Lung (tissue), 12 donors: ENCODE measurements around the gene DDIT4L. TPM values are rescaled to one million over a fixed set of nuclear protein-coding genes. Genes with fewer than 3 reads are reported as not detected.

Source experiments
- ATAC-seq: fragments of 200-7000 bp; cut with Tn5 transposase; one replicate; pipeline ENCODE4 v1.9.1; 2020; ENCODE audit warnings: moderate number of reproducible peaks; ENCODE audit not compliant: insufficient read depth, low FRiP score
- DNase-seq, 3 donors: peaks; one replicate each; pipeline ENCODE4 v3.0.0-alpha.2; 2013 to 2017
- H3K27ac ChIP-seq, 2 donors: one replicate each; pipeline ENCODE4 v1.5.1; 2013; ENCODE audit warnings: mild to moderate bottlenecking in 2 of 2, moderate library complexity in 2 of 2, control low read depth in 1 of 2, inconsistent platforms in 1 of 2, low read depth in 1 of 2, low read length in 1 of 2
- H3K27me3 ChIP-seq, 3 donors: one replicate each; pipeline ENCODE4 v1.5.1; 2013; ENCODE audit warnings: low read length in 2 of 3; ENCODE audit not compliant: control insufficient read depth in 3 of 3, insufficient read depth in 3 of 3
- H3K36me3 ChIP-seq, 4 donors: one replicate each; pipeline ENCODE4 v1.5.1; 2013; ENCODE audit warnings: low read length in 4 of 4, mild to moderate bottlenecking in 1 of 4, moderate library complexity in 1 of 4; ENCODE audit not compliant: control insufficient read depth in 4 of 4, insufficient read depth in 4 of 4
- H3K4me1 ChIP-seq, 5 donors: one replicate each; pipeline ENCODE4 v1.5.1; 2013; ENCODE audit warnings: low read length in 5 of 5, mild to moderate bottlenecking in 2 of 5, moderate library complexity in 1 of 5; ENCODE audit not compliant: control insufficient read depth in 5 of 5, insufficient read depth in 5 of 5
- H3K4me3 ChIP-seq: one replicate; pipeline ENCODE4 v1.5.1; 2013; ENCODE audit warnings: mild to moderate bottlenecking, control low read depth, moderate library complexity
- H3K9ac ChIP-seq, 2 donors: one replicate each; pipeline ENCODE4 v1.5.1; 2013; ENCODE audit warnings: low read length in 2 of 2, control low read depth in 1 of 2; ENCODE audit not compliant: insufficient read depth in 1 of 2
- H3K9me3 ChIP-seq, 4 donors: one replicate each; pipeline ENCODE4 v1.5.1; 2013; ENCODE audit warnings: low read length in 3 of 4, mild to moderate bottlenecking in 1 of 4, moderate library complexity in 1 of 4; ENCODE audit not compliant: control insufficient read depth in 4 of 4, insufficient read depth in 3 of 4
- CTCF ChIP-seq: IDR thresholded peaks from 2 replicates; pipeline ENCODE4 v1.5.1; 2012; ENCODE audit warnings: mild to moderate bottlenecking; ENCODE audit errors: control extremely low read depth, extremely low read depth
- WGBS, 2 donors: extraction: QIAGEN DNeasy Blood & Tissue Kit; methylation state at CpG; one replicate each; pipeline ENCODE4 v1.1.7; 2013; 5-methylcytosine and 5-hydroxymethylcytosine counted together
- polyA plus RNA-seq, 2 donors: library from polyadenylated mRNA; stranded (reverse); fragments of 200-250 nt; gene quantifications; one replicate each; pipeline ENCODE4 v1.2.1, GENCODE V29; 2013
- total RNA-seq, 2 donors: library from RNA; depleted of rRNA in 1 of 2; stranded (reverse); fragments of >200 nt in 1 of 2; gene quantifications; one replicate each; pipeline ENCODE4 v1.2.1, GENCODE V29; 2014 to 2021
- donor health status: control.
- donor health status: control.
- donor health status: Bipolar disorder and iron deficiency.
- donor health status: healthy.
- donor health status: DM: yes; HTN: yes; CAD: no.

DDIT4L gene
- total and polyA plus RNA-seq, 4 donors = 0.47 to 3.0 (median 1.1) TPM

GRCh38 chr4:100177126-100177525, 13.1 kb downstream of the DDIT4L start:
- Histone ChIP-seq H3K4me1 (no peaks in the 10 kb centered on the region), H3K27ac (no peak overlapping the region), H3K27me3 (no peaks in the 10 kb centered on the region), H3K36me3 (no peaks in the 10 kb centered on the region), H3K4me3 (no peak overlapping the region), H3K9me3 (no peaks in the 10 kb centered on the region), H3K9ac (no peak overlapping the region)
- ATAC-seq = no peak
- TF ChIP-seq CTCF = no peak
- no peak for DNase-seq

GRCh38 chr4:100175858-100176257, 14.4 kb downstream of the DDIT4L start:
- WGBS, 2 donors = 90% methylated on average over 2 of the region's 2 CpGs
- Histone ChIP-seq H3K9me3 (no peaks in the 10 kb centered on the region), H3K36me3 (no peaks in the 10 kb centered on the region), H3K27ac (no peak overlapping the region), H3K9ac (no peak overlapping the region), H3K4me3 (no peak overlapping the region), H3K4me1 (no peaks in the 10 kb centered on the region), H3K27me3 (no peaks in the 10 kb centered on the region)
- DNase-seq = no peak
- no peak for TF ChIP-seq CTCF
- no peak for ATAC-seq

GRCh38 chr4:100174985-100175383, 15.3 kb downstream of the DDIT4L start:
- no peaks in the 10 kb centered on the region for H3K9me3 ChIP-seq

More at GRCh38 chr4:100174985-100175383, 15.3 kb downstream of the DDIT4L start:
- Histone ChIP-seq H3K27ac (no peak overlapping the region), H3K4me3 (no peak overlapping the region), H3K4me1 (no peaks in the 10 kb centered on the region), H3K9ac (no peak overlapping the region), H3K27me3 (no peaks in the 10 kb centered on the region), H3K36me3 (no peaks in the 10 kb centered on the region)
- no peak for ATAC-seq
- no peak for TF ChIP-seq CTCF
- DNase-seq = no peak
- 89% methylated on average over 3 of the region's 3 CpGs for WGBS, 2 donors
